ENCODE results near the gene CAPN13.

Gene CAPN13

GRCh38 chr2:30803281-30803680 lies 4.0 kb downstream of the CAPN13 start:
- TF ChIP-seq REST (IDR thresholded peaks at IDR 0.05; ENCODE audit: low read depth) (no peak), MAX (IDR thresholded peaks at IDR 0.05) (no peak), TAF1 (IDR thresholded peaks at IDR 0.05; ENCODE audit: low read depth) (no peak), TCF12 (IDR thresholded peaks at IDR 0.05; ENCODE audit: low read depth) (no peak), TEAD4 (IDR thresholded peaks at IDR 0.05) (no peak), NFIC (IDR thresholded peaks at IDR 0.05) (no peak), YY1 (IDR thresholded peaks at IDR 0.05; ENCODE audit: low read depth) (no peak), EP300 (IDR thresholded peaks at IDR 0.05; ENCODE audit: borderline replicate concordance) (no peak), FOXM1 (IDR thresholded peaks at IDR 0.05; ENCODE audit: borderline replicate concordance, low read depth) (no peak), CEBPB (IDR thresholded peaks at IDR 0.05) (no peak), RAD21 (IDR thresholded peaks at IDR 0.05; ENCODE audit: low read depth) (no peak), USF1 (IDR thresholded peaks at IDR 0.05) (no peak)

GRCh38 chr2:30802611-30803010 lies 4.6 kb downstream of the CAPN13 start:
- TF ChIP-seq NFIC (IDR thresholded peaks at IDR 0.05), result no peak

- no peak for TF ChIP-seq CEBPB (IDR thresholded peaks at IDR 0.05)
- no peak for TF ChIP-seq MAX (IDR thresholded peaks at IDR 0.05)
- TF ChIP-seq CREB1 (IDR thresholded peaks at IDR 0.05; ENCODE audit: low read depth), result no peak
- no peak for TF ChIP-seq YY1 (IDR thresholded peaks at IDR 0.05; ENCODE audit: low read depth)
- no peak for TF ChIP-seq REST (IDR thresholded peaks at IDR 0.05; ENCODE audit: low read depth)
- TF ChIP-seq USF1 (IDR thresholded peaks at IDR 0.05), result no peak
- no peak for TF ChIP-seq RAD21 (IDR thresholded peaks at IDR 0.05; ENCODE audit: low read depth)
- no peak for TF ChIP-seq FOXM1 (IDR thresholded peaks at IDR 0.05; ENCODE audit: borderline replicate concordance, low read depth)
- no peak for TF ChIP-seq TEAD4 (IDR thresholded peaks at IDR 0.05)
- TF ChIP-seq NFIC (IDR thresholded peaks at IDR 0.05), result no peak
- TF ChIP-seq TCF12 (IDR thresholded peaks at IDR 0.05; ENCODE audit: low read depth), result no peak
- no peak for TF ChIP-seq EGR1 (IDR thresholded peaks at IDR 0.05)
- TF ChIP-seq TAF1 (IDR thresholded peaks at IDR 0.05; ENCODE audit: low read depth), result no peak
Measured at GRCh38 chr2:30801821-30802455, 5.3 kb downstream of the CAPN13 start.

- TF ChIP-seq TCF12 (IDR thresholded peaks at IDR 0.05; ENCODE audit: low read depth) (no peak), EP300 (IDR thresholded peaks at IDR 0.05; ENCODE audit: borderline replicate concordance) (no peak), CEBPB (IDR thresholded peaks at IDR 0.05) (no peak), FOXM1 (IDR thresholded peaks at IDR 0.05; ENCODE audit: borderline replicate concordance, low read depth) (no peak), YY1 (IDR thresholded peaks at IDR 0.05; ENCODE audit: low read depth) (no peak), REST (IDR thresholded peaks at IDR 0.05; ENCODE audit: low read depth) (no peak), TAF1 (IDR thresholded peaks at IDR 0.05; ENCODE audit: low read depth) (no peak), NFIC (IDR thresholded peaks at IDR 0.05) (no peak), RAD21 (IDR thresholded peaks at IDR 0.05; ENCODE audit: low read depth) (no peak)
Measured at GRCh38 chr2:30800159-30800558, 7.1 kb downstream of the CAPN13 start.

GRCh38 chr2:30799366-30799765 lies 7.9 kb downstream of the CAPN13 start:
- TF ChIP-seq TCF12 (IDR thresholded peaks at IDR 0.05; ENCODE audit: low read depth), result no peak
- no peak for TF ChIP-seq MAX (IDR thresholded peaks at IDR 0.05)
- TF ChIP-seq EP300 (IDR thresholded peaks at IDR 0.05; ENCODE audit: borderline replicate concordance), result no peak
- no peak for TF ChIP-seq ZBTB7A (IDR thresholded peaks at IDR 0.05; ENCODE audit: low read depth)
- no peak for TF ChIP-seq FOXM1 (IDR thresholded peaks at IDR 0.05; ENCODE audit: borderline replicate concordance, low read depth)
- no peak for TF ChIP-seq TEAD4 (IDR thresholded peaks at IDR 0.05)
- no peak for TF ChIP-seq RAD21 (IDR thresholded peaks at IDR 0.05; ENCODE audit: low read depth)
- no peak for TF ChIP-seq CREB1 (IDR thresholded peaks at IDR 0.05; ENCODE audit: low read depth)
- no peak for TF ChIP-seq TAF1 (IDR thresholded peaks at IDR 0.05; ENCODE audit: low read depth)
- no peak for TF ChIP-seq YY1 (IDR thresholded peaks at IDR 0.05; ENCODE audit: low read depth)
- no peak for TF ChIP-seq USF1 (IDR thresholded peaks at IDR 0.05)
- TF ChIP-seq CEBPB (IDR thresholded peaks at IDR 0.05), result no peak
- TF ChIP-seq EGR1 (IDR thresholded peaks at IDR 0.05), result no peak
- no peak for TF ChIP-seq NFIC (IDR thresholded peaks at IDR 0.05)
- no peak for TF ChIP-seq REST (IDR thresholded peaks at IDR 0.05; ENCODE audit: low read depth)
